Stimulated activated CD8-positive, alpha-beta memory T cell treated with anti-CD3 and anti-CD28 coated beads, Interleukin-7, amount 100 ng/mL, for 1 hour (primary cell): ENCODE measurements around the gene MBD2.
"Not testable (repeated sequence)": the region's sequence is repeated elsewhere in the genome, so short reads cannot be mapped to it uniquely, and the experiment has no call there.

Source experiments
- DNase-seq, 2 donors: peaks; one replicate each; pipeline ENCODE4 v3.0.0-alpha.2; 2020; ENCODE audit warnings: low read depth in 2 of 2

Gene MBD2

GRCh38 chr18:54235871-54236270 is 11.4 kb upstream of the MBD2 start:
- no peak for DNase-seq

DNA sequence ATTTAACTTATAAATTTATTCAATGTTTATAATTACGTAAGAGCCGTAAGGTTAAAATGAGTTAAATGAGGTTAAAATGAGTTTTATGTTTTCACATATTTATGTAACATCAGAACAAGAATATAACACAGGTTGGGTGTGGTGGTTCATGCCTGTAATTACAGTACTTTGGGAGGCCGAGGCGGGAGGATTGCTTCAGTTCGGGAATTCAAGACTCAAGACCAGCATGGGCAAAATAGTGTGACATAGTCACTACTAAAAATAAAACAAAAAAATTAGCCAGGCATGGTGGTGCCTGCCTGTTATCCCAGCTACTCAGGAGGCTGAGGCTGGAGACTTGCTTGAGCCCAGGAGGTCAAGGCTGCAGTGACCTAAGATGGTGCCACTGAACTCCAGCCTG is 9.3 kb upstream of the MBD2 start:
- no peak for DNase-seq

DNA sequence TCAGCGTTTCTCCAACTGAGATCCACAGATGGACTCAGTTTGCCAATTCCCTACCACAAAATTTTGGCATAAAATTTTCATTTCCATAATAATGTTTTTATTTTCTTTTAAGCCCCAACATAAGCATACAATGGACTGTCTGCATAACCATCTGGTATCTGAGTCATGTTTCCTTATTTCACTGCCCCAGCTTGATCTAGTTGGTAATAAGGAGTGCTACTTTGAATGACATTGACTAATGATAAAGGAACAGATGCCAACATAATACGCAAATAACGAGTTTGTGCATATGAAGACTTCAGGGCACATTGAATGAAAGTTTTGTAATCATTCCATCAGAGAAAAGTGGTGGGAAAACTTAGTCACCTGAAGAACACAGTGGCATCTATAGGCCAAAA is 8.8 kb upstream of the MBD2 start:
- DNase-seq, result no peak

- DNase-seq, result no peak
Observed at GRCh38 chr18:54232485-54233227, 8.2 kb upstream of the MBD2 start.

DNA sequence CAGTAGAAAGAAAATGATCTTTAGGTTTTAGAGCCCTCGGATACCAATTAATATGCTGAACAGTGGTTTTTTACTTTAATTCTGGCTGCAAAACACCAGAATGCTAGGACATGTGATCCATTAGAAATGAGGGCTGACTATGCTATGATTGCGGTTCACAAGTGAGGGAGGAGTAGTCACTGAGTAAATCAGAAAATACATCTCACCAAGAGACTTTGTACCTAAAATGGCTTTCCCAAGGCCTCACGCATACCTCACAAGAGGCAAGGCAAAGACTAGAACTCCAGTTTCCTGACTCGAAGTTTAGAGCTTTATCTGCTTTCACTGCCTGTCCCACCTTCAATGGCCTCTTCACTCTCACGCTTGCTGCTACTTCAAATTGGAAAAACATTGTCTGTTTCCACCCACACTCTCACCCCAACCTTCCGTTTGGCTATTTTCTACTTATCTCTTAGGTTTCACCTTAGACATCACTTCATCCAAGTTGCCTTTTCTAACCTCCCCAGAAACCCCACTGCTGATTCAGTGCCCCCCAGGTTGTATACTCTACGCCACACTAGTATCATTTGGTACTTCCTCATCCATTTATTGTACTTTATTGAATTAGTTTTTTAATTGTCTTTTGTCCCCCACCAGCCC is 5.1 kb upstream of the MBD2 start:
- DNase-seq, result no peak

- no peak for DNase-seq
Observed at GRCh38 chr18:54228364-54228763, 3.9 kb upstream of the MBD2 start.

GRCh38 chr18:54223568-54224241 is 764 bp downstream of the MBD2 start:
- no peak for DNase-seq

GRCh38 chr18:54222922-54223567 is 1.4 kb downstream of the MBD2 start:
- no peak for DNase-seq

GRCh38 chr18:54220406-54220805 is 4.1 kb downstream of the MBD2 start:
- DNase-seq, result no peak

DNA sequence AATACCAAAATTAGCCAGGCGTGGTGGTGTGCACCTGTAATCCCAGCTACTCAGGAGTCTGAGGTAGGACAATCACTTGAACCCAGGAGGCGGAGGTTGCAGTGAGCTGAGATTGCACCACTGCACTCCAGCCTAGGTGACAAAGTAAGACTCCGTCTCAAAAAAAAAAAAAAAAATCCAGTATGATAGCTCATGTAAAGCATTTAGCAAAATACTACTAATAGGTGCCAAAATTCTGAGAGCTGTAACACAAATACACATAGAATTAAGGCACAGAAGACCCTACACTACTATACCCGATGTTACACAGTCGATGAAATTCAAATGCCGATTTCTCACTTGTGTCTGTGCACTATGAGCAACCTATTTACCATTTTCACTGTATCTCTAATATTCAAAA is 5.7 kb downstream of the MBD2 start:
- not testable (repeated sequence) for DNase-seq

DNA sequence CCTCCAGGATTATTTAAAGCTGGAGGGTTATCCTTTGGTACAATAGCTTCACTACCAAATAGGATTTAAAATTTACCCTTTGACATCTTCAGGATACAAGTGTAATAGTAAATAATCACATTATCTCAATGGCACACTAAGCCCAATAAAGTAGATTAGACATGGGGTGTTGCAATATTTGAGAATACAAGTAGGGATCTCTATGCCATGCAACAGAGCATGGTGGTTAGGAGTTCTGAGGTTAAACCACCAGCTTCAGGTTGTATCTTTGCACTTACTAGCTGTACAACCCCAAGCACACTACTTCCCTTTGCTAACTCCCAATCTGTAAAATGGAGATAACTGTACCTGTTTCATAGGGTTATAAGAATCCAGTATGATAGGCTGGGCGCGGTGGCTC is 6.2 kb downstream of the MBD2 start:
- DNase-seq, result no peak

GRCh38 chr18:54217624-54218023 is 6.8 kb downstream of the MBD2 start:
- no peak for DNase-seq

- DNase-seq, result no peak
Observed at GRCh38 chr18:54215069-54215468, 9.4 kb downstream of the MBD2 start.

GRCh38 chr18:54210463-54210862 is 14.0 kb downstream of the MBD2 start:
- no peak for DNase-seq

GRCh38 chr18:54209471-54210180 is 14.8 kb downstream of the MBD2 start:
- no peak for DNase-seq

DNA sequence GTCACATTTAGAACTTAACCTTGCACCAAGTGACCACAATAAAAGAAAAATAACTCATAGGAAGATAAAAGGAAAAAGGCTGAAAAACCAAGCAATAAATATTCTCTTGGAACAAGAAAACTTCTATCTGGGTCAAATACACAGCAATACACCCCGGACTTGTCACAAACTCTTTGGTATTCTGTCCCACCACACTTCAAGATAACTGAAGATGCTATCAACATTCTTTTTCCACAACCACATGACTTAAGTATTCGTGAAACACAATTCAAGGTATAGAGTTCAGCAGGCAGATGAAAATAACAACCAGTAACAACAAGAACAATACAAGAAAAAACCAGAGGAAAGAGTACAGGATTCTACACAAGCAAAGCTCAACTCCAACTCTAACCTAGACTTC is 18.0 kb downstream of the MBD2 start:
- no peak for DNase-seq

- no peak for DNase-seq
Observed at GRCh38 chr18:54205959-54206358, 18.5 kb downstream of the MBD2 start.

DNA sequence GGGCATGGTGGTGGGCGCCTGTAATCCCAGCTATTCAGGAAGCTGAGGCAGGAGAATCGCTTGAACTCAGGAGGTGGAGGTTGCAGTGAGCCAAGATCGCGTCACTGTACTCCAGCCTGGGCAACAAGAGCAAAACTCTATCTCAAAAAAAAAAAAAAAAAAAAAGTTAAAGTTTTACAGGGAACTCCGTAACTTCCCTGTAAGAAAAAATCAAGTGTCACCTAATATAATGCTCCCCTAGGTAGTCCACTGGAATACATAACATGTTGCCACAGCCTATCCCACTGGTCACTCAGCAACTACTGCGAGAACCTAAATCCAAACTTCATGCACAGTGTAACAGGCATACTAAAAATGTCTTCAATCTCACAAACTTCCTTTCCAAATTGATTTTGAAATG is 19.0 kb downstream of the MBD2 start:
- DNase-seq, result not testable (repeated sequence)

DNA sequence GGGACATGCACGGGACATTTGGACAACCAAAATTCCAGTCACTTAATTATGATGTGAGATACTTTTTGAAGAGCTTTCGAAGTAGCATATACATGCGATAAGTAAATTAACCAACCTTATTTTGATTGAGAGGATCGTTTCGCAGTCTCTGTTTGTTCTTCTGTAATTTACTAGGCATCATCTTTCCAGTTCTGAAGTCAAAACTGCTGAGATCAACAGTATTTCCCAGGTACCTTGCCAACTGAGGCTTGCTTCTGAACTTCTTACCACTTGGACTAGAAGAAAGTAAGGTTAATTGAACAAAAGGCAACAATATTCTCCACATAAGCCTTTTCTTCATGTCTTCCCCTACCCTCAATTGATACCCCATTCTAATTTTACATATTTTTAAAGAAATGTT is 19.6 kb downstream of the MBD2 start:
- no peak for DNase-seq

GRCh38 chr18:54203914-54204313 is 20.6 kb downstream of the MBD2 start:
- DNase-seq, result no peak

- no peak for DNase-seq
Observed at GRCh38 chr18:54202851-54203250, 21.6 kb downstream of the MBD2 start.
